ENCODE results near the gene OR10H4.

Gene OR10H4

GRCh38 chr19:15911599-15912235 is 37.1 kb upstream of the OR10H4 start:
- peak; percentile 5 for DNase-seq (ENCODE audit: extremely low spot score)
- POLR2A ChIA-PET, result no interaction called here
- CTCF ChIA-PET, result no interaction called here
- TF ChIP-seq NFRKB (IDR thresholded peaks at IDR 0.05), result no peak
- TF ChIP-seq ELF4 (IDR thresholded peaks at IDR 0.05), result no peak
- TF ChIP-seq HDGF (IDR thresholded peaks at IDR 0.05; ENCODE audit: borderline replicate concordance), result no peak

DNA sequence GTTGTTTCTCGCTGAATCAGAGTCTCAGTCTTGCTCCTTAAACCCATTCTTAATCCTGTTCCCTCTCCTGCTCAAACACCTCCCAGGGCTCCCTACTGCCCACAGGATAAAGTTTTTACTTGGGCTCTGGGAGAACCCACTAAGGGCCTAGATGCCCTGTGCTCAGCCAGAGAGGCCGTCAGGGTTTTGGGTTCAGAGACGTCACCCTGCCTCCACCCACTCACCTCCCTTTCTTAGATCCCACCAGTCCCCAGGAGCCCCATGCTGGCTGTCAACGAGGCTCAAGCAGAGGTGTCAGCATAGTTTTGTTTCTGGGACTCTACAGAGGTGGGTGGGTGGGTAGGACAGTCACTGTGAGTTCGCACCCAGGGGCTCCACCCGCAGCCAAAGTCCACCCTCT is 35.4 kb upstream of the OR10H4 start:
- TF ChIP-seq HDGF (IDR thresholded peaks at IDR 0.05; ENCODE audit: borderline replicate concordance), result no peak
- no peak for TF ChIP-seq FOXM1 (IDR thresholded peaks at IDR 0.05; ENCODE audit: borderline replicate concordance)
- TF ChIP-seq TARDBP (IDR thresholded peaks at IDR 0.05), result no peak
- no peak for TF ChIP-seq FOXA1 (IDR thresholded peaks at IDR 0.05)
- TF ChIP-seq SP1 (IDR thresholded peaks at IDR 0.05), result no peak
- TF ChIP-seq ARNT (IDR thresholded peaks at IDR 0.05), result no peak
- no peak for TF ChIP-seq LEF1 (IDR thresholded peaks at IDR 0.05; ENCODE audit: borderline replicate concordance)
- no peak for TF ChIP-seq FOXK2 (IDR thresholded peaks at IDR 0.05)
- no peak for TF ChIP-seq NFRKB (IDR thresholded peaks at IDR 0.05)
- no peak for TF ChIP-seq L3MBTL2 (conservative IDR thresholded peaks at IDR 0.05)
- no peak for TF ChIP-seq CTBP1 (IDR thresholded peaks at IDR 0.05; ENCODE audit: borderline replicate concordance)
- no peak for TF ChIP-seq SUZ12 (IDR thresholded peaks at IDR 0.05)
- TF ChIP-seq, protein P1, sequence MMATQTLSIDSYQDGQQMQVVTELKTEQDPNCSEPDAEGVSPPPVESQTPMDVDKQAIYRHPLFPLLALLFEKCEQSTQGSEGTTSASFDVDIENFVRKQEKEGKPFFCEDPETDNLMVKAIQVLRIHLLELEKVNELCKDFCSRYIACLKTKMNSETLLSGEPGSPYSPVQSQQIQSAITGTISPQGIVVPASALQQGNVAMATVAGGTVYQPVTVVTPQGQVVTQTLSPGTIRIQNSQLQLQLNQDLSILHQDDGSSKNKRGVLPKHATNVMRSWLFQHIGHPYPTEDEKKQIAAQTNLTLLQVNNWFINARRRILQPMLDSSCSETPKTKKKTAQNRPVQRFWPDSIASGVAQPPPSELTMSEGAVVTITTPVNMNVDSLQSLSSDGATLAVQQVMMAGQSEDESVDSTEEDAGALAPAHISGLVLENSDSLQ (IDR thresholded peaks at IDR 0.05), result no peak
- no peak for TF ChIP-seq BHLHE40 (IDR thresholded peaks at IDR 0.05; ENCODE audit: borderline replicate concordance)
- TF ChIP-seq ZNF384 (IDR thresholded peaks at IDR 0.05), result no peak
- TF ChIP-seq ELF4 (IDR thresholded peaks at IDR 0.05), result no peak
- ChIA-PET POLR2A (no interaction called here), CTCF (no interaction called here)
- peak; percentile 0 for DNase-seq (ENCODE audit: extremely low spot score)

DNA sequence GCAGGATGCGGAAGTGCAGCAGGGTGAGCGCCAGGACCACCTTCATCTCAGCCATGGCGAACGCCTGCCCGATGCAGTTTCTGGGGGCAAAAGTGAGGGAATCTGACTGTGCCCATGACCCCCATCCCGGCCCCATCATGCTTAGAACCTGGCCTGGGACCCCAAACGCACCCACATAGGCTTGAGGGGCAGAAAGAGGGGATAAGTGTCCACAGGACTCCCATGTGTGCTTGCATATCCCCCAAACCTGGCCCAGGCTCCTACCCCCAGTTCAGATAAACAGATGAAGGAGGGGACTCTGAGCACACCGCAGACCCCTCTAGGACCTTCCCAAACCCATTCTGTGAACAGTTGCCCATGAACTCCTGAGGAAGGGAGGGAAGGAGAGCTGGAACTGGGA is 35.0 kb upstream of the OR10H4 start:
- no peak for TF ChIP-seq SUZ12 (IDR thresholded peaks at IDR 0.05)
- TF ChIP-seq BHLHE40 (IDR thresholded peaks at IDR 0.05; ENCODE audit: borderline replicate concordance), result no peak
- no peak for TF ChIP-seq L3MBTL2 (conservative IDR thresholded peaks at IDR 0.05)
- no peak for TF ChIP-seq ARNT (IDR thresholded peaks at IDR 0.05)
- no peak for TF ChIP-seq ELF4 (IDR thresholded peaks at IDR 0.05)
- TF ChIP-seq LEF1 (IDR thresholded peaks at IDR 0.05; ENCODE audit: borderline replicate concordance), result no peak
- no peak for TF ChIP-seq NFRKB (IDR thresholded peaks at IDR 0.05)
- TF ChIP-seq, protein P1 (IDR thresholded peaks at IDR 0.05), result no peak
- TF ChIP-seq FOXA1 (IDR thresholded peaks at IDR 0.05), result no peak
- TF ChIP-seq FOXM1 (IDR thresholded peaks at IDR 0.05; ENCODE audit: borderline replicate concordance), result no peak
- TF ChIP-seq SP1 (IDR thresholded peaks at IDR 0.05), result no peak
- no peak for DNase-seq (ENCODE audit: extremely low spot score)
- ChIA-PET POLR2A (no interaction called here), CTCF (no interaction called here)

DNA sequence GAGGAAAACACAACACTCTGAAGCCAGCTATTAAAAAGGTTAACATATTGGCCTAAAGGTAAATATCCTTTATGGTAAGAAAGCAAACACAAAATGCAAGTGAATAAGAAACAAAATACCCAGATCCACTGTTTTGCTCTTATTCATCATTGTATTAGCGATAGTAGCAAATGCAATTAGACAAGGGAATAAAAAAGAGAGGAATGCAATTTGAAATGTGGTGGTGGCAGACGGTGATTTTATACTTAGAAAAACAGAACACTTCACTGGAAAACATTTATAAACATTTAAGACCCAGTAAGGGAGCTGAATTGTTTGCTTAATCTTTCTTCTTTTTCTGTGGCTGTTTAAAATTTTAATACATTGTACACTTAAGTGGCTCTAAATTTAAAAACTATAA is 33.7 kb upstream of the OR10H4 start:
- ChIA-PET CTCF (interaction anchor here (0.5 kb wide), 1 partner anchor 11 kb away, joined by 3 read pairs; no protein-coding TSS in a partner anchor), POLR2A (no interaction called here)
- DNase-seq (ENCODE audit: extremely low spot score), result no peak
- TF ChIP-seq ELF4 (IDR thresholded peaks at IDR 0.05), result no peak
- TF ChIP-seq SUZ12 (IDR thresholded peaks at IDR 0.05), result no peak
- TF ChIP-seq NFRKB (IDR thresholded peaks at IDR 0.05), result no peak
- TF ChIP-seq SP1 (IDR thresholded peaks at IDR 0.05), result no peak
- no peak for TF ChIP-seq TARDBP (IDR thresholded peaks at IDR 0.05)
- no peak for TF ChIP-seq ARNT (IDR thresholded peaks at IDR 0.05)
- no peak for TF ChIP-seq ZNF384 (IDR thresholded peaks at IDR 0.05)
- TF ChIP-seq HDGF (IDR thresholded peaks at IDR 0.05; ENCODE audit: borderline replicate concordance), result no peak

- DNase-seq (ENCODE audit: extremely low spot score), result no peak
- no peak for TF ChIP-seq FOXM1 (IDR thresholded peaks at IDR 0.05; ENCODE audit: borderline replicate concordance)
- TF ChIP-seq, protein P1 (IDR thresholded peaks at IDR 0.05), result no peak
- TF ChIP-seq FOXA1 (IDR thresholded peaks at IDR 0.05), result no peak
- no peak for TF ChIP-seq CTBP1 (IDR thresholded peaks at IDR 0.05; ENCODE audit: borderline replicate concordance)
- TF ChIP-seq FOXK2 (IDR thresholded peaks at IDR 0.05), result no peak
- no peak for TF ChIP-seq ARNT (IDR thresholded peaks at IDR 0.05)
- TF ChIP-seq L3MBTL2 (conservative IDR thresholded peaks at IDR 0.05), result no peak
- no peak for TF ChIP-seq LEF1 (IDR thresholded peaks at IDR 0.05; ENCODE audit: borderline replicate concordance)
- no peak for TF ChIP-seq TARDBP (IDR thresholded peaks at IDR 0.05)
- TF ChIP-seq ELF4 (IDR thresholded peaks at IDR 0.05), result no peak
- no peak for TF ChIP-seq ZNF384 (IDR thresholded peaks at IDR 0.05)
- no peak for TF ChIP-seq HDGF (IDR thresholded peaks at IDR 0.05; ENCODE audit: borderline replicate concordance)
- CTCF ChIA-PET, result no interaction called here
- POLR2A ChIA-PET, result no interaction called here
These were observed 29.6 kb upstream of the OR10H4 start for GRCh38 chr19:15919243-15919642.

DNA sequence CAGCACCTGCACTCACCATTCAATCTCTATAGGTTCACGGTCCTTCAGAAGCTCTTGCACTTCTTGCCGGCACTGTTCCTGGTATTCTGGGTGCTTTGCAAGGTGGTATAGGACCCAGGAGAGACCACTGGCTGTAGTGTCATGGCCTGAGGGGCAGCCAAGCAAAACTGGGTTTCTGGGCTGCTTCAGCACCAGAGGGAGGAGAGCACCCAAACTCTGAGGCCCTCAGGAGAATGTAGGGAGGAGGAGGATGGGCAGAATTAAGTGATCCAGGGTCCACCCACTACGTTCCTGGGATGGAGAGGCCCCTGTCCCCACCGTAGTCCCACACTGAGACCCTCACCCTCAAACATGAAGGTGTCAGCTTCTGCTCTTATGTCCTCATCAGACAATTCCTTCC is 26.8 kb upstream of the OR10H4 start:
- CTCF ChIA-PET, result no interaction called here
- DNase-seq (ENCODE audit: extremely low spot score), result no peak
- no peak for TF ChIP-seq TARDBP (IDR thresholded peaks at IDR 0.05)
- no peak for TF ChIP-seq LEF1 (IDR thresholded peaks at IDR 0.05; ENCODE audit: borderline replicate concordance)
- no peak for TF ChIP-seq ZNF384 (IDR thresholded peaks at IDR 0.05)
- no peak for TF ChIP-seq CTBP1 (IDR thresholded peaks at IDR 0.05; ENCODE audit: borderline replicate concordance)
- TF ChIP-seq ELF4 (IDR thresholded peaks at IDR 0.05), result no peak
- no peak for TF ChIP-seq HDGF (IDR thresholded peaks at IDR 0.05; ENCODE audit: borderline replicate concordance)
- POLR2A ChIA-PET, result no interaction called here

DNA sequence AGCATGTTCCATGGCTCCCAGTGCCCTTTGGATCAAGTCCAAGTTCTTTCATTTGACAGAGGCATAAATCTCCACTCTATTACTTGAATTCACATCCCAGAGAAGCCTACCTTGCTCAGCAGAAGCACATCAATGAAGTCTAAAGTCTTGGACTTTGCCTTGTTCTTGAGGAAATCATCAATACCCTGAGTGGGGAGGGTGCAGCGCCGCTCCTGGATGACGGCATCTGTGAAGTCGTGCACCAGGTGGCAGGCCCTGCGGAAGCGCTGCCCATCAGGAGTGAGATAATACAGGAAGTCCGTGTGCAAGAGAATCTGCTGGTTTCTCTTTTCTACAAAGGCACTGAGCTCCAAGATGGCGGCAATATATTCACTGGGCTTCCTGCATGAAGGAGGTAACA is 25.1 kb upstream of the OR10H4 start:
- no peak for DNase-seq (ENCODE audit: extremely low spot score)
- POLR2A ChIA-PET, result no interaction called here
- CTCF ChIA-PET, result no interaction called here
- TF ChIP-seq SP1 (IDR thresholded peaks at IDR 0.05) (no peak), SUZ12 (IDR thresholded peaks at IDR 0.05) (no peak), ZNF384 (IDR thresholded peaks at IDR 0.05) (no peak), ELF4 (IDR thresholded peaks at IDR 0.05) (no peak), FOXA1 (IDR thresholded peaks at IDR 0.05) (no peak), ARNT (IDR thresholded peaks at IDR 0.05) (no peak), CTBP1 (IDR thresholded peaks at IDR 0.05; ENCODE audit: borderline replicate concordance) (no peak), NFRKB (IDR thresholded peaks at IDR 0.05) (no peak), BHLHE40 (IDR thresholded peaks at IDR 0.05; ENCODE audit: borderline replicate concordance) (no peak)
- TF ChIP-seq, protein P1 (IDR thresholded peaks at IDR 0.05), result no peak

Measured in HEK293T (cell line).